WTC11 (cell line): ENCODE data around the gene SLC9A2.

Experiments used
- CBFB ChIP-seq: sonication (generic); formaldehyde crosslinking; IDR thresholded peaks from 2 replicates; pipeline ENCODE4 v1.8.1; 2022; ENCODE audit warnings: mild to moderate bottlenecking, low read depth, missing genetic modification reagents
- GABPB1 ChIP-seq: sonication (generic); formaldehyde crosslinking; IDR thresholded peaks from 2 replicates; pipeline ENCODE4 v1.8.1; 2023; ENCODE audit warnings: mild to moderate bottlenecking, missing genetic modification reagents
- JUN ChIP-seq: sonication (generic); formaldehyde crosslinking; IDR thresholded peaks from 2 replicates; pipeline ENCODE4 v1.8.0; 2023; ENCODE audit warnings: mild to moderate bottlenecking, missing genetic modification reagents
- NFE2L1 ChIP-seq: sonication (generic); formaldehyde crosslinking; IDR thresholded peaks from 2 replicates; pipeline ENCODE4 v1.8.1; 2023; ENCODE audit warnings: missing genetic modification reagents
- TEAD4 ChIP-seq: sonication (generic); formaldehyde crosslinking; IDR thresholded peaks from 2 replicates; pipeline ENCODE4 v1.8.0; 2022; ENCODE audit warnings: mild to moderate bottlenecking, missing genetic modification reagents
- ZNF121 ChIP-seq: sonication (generic); formaldehyde crosslinking; IDR thresholded peaks from 2 replicates; pipeline ENCODE4 v1.8.0; 2023; ENCODE audit warnings: missing genetic modification reagents
- ZNF138 ChIP-seq: sonication (generic); formaldehyde crosslinking; conservative IDR thresholded peaks from 2 replicates; pipeline ENCODE4 v1.8.1; 2022; ENCODE audit warnings: mild to moderate bottlenecking, moderate library complexity, missing genetic modification reagents
- ZNF263 ChIP-seq: sonication (generic); formaldehyde crosslinking; IDR thresholded peaks from 2 replicates; pipeline ENCODE4 v1.8.1; 2022; ENCODE audit warnings: low read depth, mild to moderate bottlenecking, moderate library complexity, missing genetic modification reagents
- ZNF423 ChIP-seq: fragments of 250-450 bp; sonication (Bioruptor Pico); IDR thresholded peaks from 2 replicates; pipeline ENCODE4 v2.1.2; 2022; ENCODE audit warnings: mild to moderate bottlenecking, moderate library complexity
- TF ChIP-seq, protein P1 (sequence below): sonication (generic); formaldehyde crosslinking; IDR thresholded peaks from 2 replicates; pipeline ENCODE4 v1.8.1; 2022; ENCODE audit warnings: low read depth, mild to moderate bottlenecking, moderate library complexity, missing genetic modification reagents, borderline replicate concordance
- TF ChIP-seq, protein P2 (sequence below): fragments of 200-600 bp; IDR thresholded peaks from 2 replicates; pipeline ENCODE4 v1.8.0; 2022; ENCODE audit warnings: antibody characterized with exemption

DNA sequence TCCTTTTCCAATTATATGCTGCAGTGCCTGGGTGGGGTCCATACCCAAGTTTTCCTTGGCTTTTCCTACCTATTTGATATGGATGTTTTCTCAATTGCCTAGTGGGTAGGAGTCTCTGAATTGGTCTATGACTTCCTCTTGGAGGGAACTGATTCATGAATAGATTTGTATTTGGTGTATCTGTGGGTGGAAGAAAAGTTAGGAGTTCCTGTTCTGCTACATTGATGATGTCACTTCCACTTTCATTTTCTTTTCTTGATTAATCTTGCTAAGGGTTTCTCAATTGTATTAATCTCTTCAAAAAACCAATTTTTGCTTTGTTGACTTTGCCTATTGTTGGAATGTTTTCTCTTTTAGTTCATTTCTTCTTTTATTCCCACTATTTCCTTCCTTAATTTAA is 37.4 kb upstream of the SLC9A2 start:
- TF ChIP-seq TEAD4 (CRISPR knock-in tag) (no peak), NFE2L1 (CRISPR knock-in tag) (no peak), ZNF121 (CRISPR knock-in tag) (no peak), JUN (CRISPR knock-in tag) (no peak), ZNF138 (CRISPR knock-in tag) (no peak), ZNF423 (CRISPR knock-in tag) (no peak), CBFB (no peak), ZNF263 (CRISPR knock-in tag) (no peak), GABPB1 (CRISPR knock-in tag) (no peak)
- TF ChIP-seq, protein P1, sequence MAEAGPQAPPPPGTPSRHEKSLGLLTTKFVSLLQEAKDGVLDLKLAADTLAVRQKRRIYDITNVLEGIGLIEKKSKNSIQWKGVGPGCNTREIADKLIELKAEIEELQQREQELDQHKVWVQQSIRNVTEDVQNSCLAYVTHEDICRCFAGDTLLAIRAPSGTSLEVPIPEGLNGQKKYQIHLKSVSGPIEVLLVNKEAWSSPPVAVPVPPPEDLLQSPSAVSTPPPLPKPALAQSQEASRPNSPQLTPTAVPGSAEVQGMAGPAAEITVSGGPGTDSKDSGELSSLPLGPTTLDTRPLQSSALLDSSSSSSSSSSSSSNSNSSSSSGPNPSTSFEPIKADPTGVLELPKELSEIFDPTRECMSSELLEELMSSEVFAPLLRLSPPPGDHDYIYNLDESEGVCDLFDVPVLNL, result no peak
- TF ChIP-seq, protein P2, sequence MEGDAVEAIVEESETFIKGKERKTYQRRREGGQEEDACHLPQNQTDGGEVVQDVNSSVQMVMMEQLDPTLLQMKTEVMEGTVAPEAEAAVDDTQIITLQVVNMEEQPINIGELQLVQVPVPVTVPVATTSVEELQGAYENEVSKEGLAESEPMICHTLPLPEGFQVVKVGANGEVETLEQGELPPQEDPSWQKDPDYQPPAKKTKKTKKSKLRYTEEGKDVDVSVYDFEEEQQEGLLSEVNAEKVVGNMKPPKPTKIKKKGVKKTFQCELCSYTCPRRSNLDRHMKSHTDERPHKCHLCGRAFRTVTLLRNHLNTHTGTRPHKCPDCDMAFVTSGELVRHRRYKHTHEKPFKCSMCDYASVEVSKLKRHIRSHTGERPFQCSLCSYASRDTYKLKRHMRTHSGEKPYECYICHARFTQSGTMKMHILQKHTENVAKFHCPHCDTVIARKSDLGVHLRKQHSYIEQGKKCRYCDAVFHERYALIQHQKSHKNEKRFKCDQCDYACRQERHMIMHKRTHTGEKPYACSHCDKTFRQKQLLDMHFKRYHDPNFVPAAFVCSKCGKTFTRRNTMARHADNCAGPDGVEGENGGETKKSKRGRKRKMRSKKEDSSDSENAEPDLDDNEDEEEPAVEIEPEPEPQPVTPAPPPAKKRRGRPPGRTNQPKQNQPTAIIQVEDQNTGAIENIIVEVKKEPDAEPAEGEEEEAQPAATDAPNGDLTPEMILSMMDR, result no peak
